PC-9 (cell line): Measurements from ENCODE around the gene TBL1XR1. TPM values are rescaled to one million over a fixed set of nuclear protein-coding genes. Genes with fewer than 3 reads are reported as not detected.

ENCODE experiments used
- BruUV-seq: library from RNA; stranded (reverse); fragments of 400-500 nt; replicated peaks from 2 replicates; lab custom pipeline; 2021; lab: Mats Ljungman, UMichigan
- CTCF ChIA-PET: fragments of 300-600 bp; sonication (Branson Sonifier 250); formaldehyde crosslinking; loops from one replicate; lab custom pipeline; 2022; ENCODE audit warnings: antibody characterized with exemption; lab: Charles Lee
- POLR2A ChIA-PET: fragments of 300-600 bp; sonication (Branson Sonifier 250); formaldehyde crosslinking; loops from one replicate; lab custom pipeline; 2022; ENCODE audit warnings: antibody characterized with exemption; ENCODE audit not compliant: unreplicated experiment; lab: Charles Lee
- DNase-seq, 2 experiments: peaks; one replicate each; pipeline versions ENCODE4 v3.0.0 to v3.0.0-alpha.2; 2015 to 2022; ENCODE audit warnings: mixed read lengths in 1 of 2
- H2AFZ ChIP-seq: fragments of 200-600 bp; sonication (generic); 2 replicates; pipeline ENCODE4 v1.8.1; 2017; ENCODE audit warnings: antibody characterized with exemption
- H3F3A ChIP-seq: fragments of 200-600 bp; sonication (generic); 2 replicates; pipeline ENCODE4 v1.8.1; 2017; ENCODE audit warnings: antibody characterized with exemption, mild to moderate bottlenecking, low read depth; ENCODE audit not compliant: insufficient read depth
- H3K27ac ChIP-seq: fragments of 200-600 bp; sonication (generic); 2 replicates; pipeline ENCODE4 v1.6.1; 2016; ENCODE audit warnings: mixed run types
- H3K27me3 ChIP-seq: fragments of 200-600 bp; sonication (generic); 2 replicates; pipeline ENCODE4 v1.6.1; 2016; ENCODE audit warnings: low read depth, mixed run types; ENCODE audit not compliant: insufficient read depth
- H3K36me3 ChIP-seq: fragments of 200-600 bp; sonication (generic); 2 replicates; pipeline ENCODE4 v1.6.1; 2016; ENCODE audit warnings: low read depth, mixed run types
- H3K4me1 ChIP-seq: fragments of 200-600 bp; sonication (generic); replicated peaks from 2 replicates; pipeline ENCODE4 v1.6.1; 2016; ENCODE audit warnings: mixed run types; ENCODE audit not compliant: insufficient read depth
- H3K4me2 ChIP-seq: fragments of 200-600 bp; sonication (generic); 2 replicates; pipeline ENCODE4 v1.6.1; 2017; ENCODE audit warnings: mixed run types
- H3K4me3 ChIP-seq: fragments of 200-600 bp; sonication (generic); 2 replicates; pipeline ENCODE4 v1.6.1; 2016; ENCODE audit warnings: mixed run types
- H3K79me2 ChIP-seq: fragments of 200-600 bp; sonication (generic); 2 replicates; pipeline ENCODE4 v1.6.1; 2017; ENCODE audit warnings: low read depth, mixed run types
- H3K9me2 ChIP-seq: fragments of 200-600 bp; sonication (generic); 2 replicates; pipeline ENCODE4 v1.8.1; 2017; ENCODE audit warnings: mild to moderate bottlenecking; ENCODE audit not compliant: insufficient read depth
- H3K9me3 ChIP-seq: fragments of 200-600 bp; sonication (generic); 2 replicates; pipeline ENCODE4 v1.8.1; 2016; ENCODE audit warnings: low read depth; ENCODE audit not compliant: insufficient read depth
- H4K20me1 ChIP-seq: fragments of 200-600 bp; sonication (generic); 2 replicates; pipeline ENCODE4 v1.8.1; 2017; ENCODE audit not compliant: insufficient read depth
- EZH2 ChIP-seq: fragments of 200-600 bp; sonication (generic); IDR thresholded peaks from 2 replicates; pipeline ENCODE4 v1.8.0; 2017; ENCODE audit warnings: antibody characterized with exemption, low read depth
- intact Hi-C: fragments of 100-400 bp; cut with micrococcal nuclease; formaldehyde crosslinking; loops from one replicate; pipeline ENCODE4 v1.10.0; 2022; ENCODE audit not compliant: unreplicated experiment
- total RNA-seq: library from RNA; stranded (reverse); gene quantifications from 2 replicates; pipeline ENCODE4 v1.2.3, GENCODE V29; 2021
- TF ChIP-seq, protein P1 (sequence below): fragments of 200-600 bp; sonication (generic); conservative IDR thresholded peaks from 2 replicates; pipeline ENCODE4 v1.6.1; 2017; ENCODE audit warnings: mixed run types, antibody characterized with exemption, mild to moderate bottlenecking, moderate library complexity

The TBL1XR1 gene
- total RNA-seq, 1 experiment from 2014 or later, result 243 TPM

DNA sequence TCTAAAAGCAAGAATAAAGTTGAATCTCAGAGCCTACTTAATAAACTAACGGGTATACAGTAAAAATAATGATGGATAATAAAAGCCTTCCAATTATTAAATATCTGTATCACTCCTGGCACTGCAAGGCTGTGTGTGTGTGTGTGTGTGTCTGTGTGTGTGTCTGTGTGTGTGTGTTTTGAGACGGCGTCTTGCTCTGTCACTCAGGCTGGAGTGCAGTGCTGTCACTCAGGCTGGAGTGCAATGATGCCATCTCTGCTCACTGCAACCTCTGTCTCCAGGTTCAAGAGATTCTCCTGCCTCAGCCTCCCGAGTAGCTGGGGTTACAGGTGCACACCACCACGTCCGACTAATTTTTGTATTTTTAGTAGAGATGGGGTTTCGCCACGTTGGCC lies 62.5 kb downstream of the TBL1XR1 start:
- Histone ChIP-seq H3K27me3 (no peaks in the 10 kb centered on the region), H3K36me3 (peaks cover 43% of the 10 kb centered on the region), H3K4me3 (no peak overlapping the region), H4K20me1 (peaks cover 78% of the 10 kb centered on the region), H3K4me1 (no peaks in the 10 kb centered on the region), H3F3A (peaks cover 42% of the 10 kb centered on the region), H3K9me2 (no peaks in the 10 kb centered on the region), H3K79me2 (peaks cover 98% of the 10 kb centered on the region), H2AFZ (no peak overlapping the region), H3K27ac (no peak overlapping the region; the same call in 1 of the 2 replicates), H3K9me3 (no peaks in the 10 kb centered on the region), H3K4me2 (no peak overlapping the region)
- ChIA-PET CTCF (no interaction called here), POLR2A (no interaction called here)
- TF ChIP-seq, protein P1, sequence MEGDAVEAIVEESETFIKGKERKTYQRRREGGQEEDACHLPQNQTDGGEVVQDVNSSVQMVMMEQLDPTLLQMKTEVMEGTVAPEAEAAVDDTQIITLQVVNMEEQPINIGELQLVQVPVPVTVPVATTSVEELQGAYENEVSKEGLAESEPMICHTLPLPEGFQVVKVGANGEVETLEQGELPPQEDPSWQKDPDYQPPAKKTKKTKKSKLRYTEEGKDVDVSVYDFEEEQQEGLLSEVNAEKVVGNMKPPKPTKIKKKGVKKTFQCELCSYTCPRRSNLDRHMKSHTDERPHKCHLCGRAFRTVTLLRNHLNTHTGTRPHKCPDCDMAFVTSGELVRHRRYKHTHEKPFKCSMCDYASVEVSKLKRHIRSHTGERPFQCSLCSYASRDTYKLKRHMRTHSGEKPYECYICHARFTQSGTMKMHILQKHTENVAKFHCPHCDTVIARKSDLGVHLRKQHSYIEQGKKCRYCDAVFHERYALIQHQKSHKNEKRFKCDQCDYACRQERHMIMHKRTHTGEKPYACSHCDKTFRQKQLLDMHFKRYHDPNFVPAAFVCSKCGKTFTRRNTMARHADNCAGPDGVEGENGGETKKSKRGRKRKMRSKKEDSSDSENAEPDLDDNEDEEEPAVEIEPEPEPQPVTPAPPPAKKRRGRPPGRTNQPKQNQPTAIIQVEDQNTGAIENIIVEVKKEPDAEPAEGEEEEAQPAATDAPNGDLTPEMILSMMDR, result no peak
- TF ChIP-seq EZH2, result no peak
- no TSS peak for BruUV-seq
- intact Hi-C loops, result no loop called here
- DNase-seq, result no peak

DNA sequence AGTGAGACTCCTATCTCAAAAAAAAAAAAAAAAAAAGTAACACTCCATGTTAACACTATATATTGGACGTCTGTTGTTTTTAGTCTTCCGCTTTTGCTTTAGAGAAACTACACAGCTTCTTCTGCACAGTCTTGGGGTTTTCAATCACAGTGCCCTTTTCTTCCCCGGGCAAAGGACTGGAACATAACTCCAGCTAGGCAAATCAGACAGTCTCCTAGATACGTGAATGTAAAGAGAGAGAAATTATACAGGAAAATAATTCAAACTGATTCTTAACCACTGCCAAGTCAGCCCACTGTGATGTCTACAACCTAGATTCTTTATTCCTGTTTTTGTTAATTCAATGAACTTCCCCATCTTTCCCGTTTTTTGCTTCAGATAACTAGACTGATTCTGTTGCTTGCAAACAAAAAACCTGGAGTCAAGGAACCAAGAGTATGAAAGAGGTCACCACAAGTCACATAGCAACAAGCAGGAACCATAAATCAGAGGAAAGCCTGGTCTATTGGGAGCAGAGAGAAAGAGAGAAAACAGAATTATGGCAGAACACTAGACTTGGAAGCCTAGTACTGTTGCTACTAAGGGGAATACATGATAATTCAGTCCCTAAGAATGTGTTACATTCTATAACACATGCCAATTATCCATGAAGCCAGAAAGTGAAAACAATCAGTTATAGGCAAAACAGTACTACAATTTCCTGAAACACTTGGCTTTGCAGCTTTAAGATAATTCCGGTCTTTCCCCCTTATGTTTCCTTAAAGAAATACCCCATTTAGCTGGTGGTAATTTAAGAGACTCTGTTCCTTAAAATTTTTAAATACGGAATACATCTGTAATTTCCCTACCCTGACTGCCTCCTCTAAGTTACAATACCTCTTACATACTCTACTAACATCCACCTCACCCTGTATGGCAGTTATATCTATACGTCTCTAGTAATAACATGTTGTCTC lies 63.1 kb downstream of the TBL1XR1 start:
- no peak overlapping the region for H3K4me2 ChIP-seq
- no TSS peak for BruUV-seq
- H2AFZ ChIP-seq, result no peak overlapping the region
- no peaks in the 10 kb centered on the region for H3K9me3 ChIP-seq
- H4K20me1 ChIP-seq, result peaks cover 78% of the 10 kb centered on the region
- no peak for TF ChIP-seq EZH2
- TF ChIP-seq, protein P1, result no peak
- peaks cover 98% of the 10 kb centered on the region for H3K79me2 ChIP-seq
- ChIA-PET CTCF (no interaction called here), POLR2A (no interaction called here)
- intact Hi-C loops, result no loop called here
- no peak overlapping the region; the same call in 1 of the 2 replicates for H3K27ac ChIP-seq
- no peaks in the 10 kb centered on the region for H3K4me1 ChIP-seq
- H3K4me3 ChIP-seq, result no peak overlapping the region
- H3F3A ChIP-seq, result peaks cover 46% of the 10 kb centered on the region
- no peaks in the 10 kb centered on the region for H3K9me2 ChIP-seq
- no peaks in the 10 kb centered on the region for H3K27me3 ChIP-seq
- H3K36me3 ChIP-seq, result peaks cover 43% of the 10 kb centered on the region
- no peak for DNase-seq

DNA sequence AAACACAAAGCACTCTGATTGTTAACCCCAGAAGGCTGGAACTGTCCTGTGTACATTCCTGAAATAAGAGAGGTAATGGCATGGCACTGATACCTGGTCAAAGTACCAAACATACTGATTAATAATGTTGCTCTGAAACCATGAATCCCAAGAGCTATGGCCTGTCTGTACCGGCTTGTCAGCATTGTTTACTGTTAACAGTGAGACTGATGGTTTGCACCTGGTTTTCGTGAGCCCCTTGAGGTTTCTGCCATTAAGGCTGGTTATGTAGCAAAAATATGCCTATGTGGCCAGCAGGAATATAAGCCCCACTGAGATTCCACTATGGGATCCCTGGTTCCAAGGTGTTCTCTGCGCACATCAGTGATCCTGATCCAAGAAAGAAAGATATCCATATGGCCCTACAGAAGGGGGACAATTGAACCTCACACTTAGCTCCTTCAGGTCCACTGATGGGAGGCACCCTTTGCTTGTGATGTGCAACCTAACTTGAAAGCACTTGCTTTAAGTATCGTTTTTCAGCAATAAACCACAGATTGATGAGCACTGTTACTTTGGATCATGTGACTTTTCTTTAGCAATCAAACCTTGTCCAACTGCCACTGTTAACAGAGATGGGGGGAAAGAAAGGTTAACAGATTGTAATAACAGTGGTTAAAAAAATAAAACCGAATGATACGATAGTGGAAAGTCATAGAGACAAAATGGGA lies 65.2 kb downstream of the TBL1XR1 start:
- intact Hi-C loops, result no loop called here
- Histone ChIP-seq H4K20me1 (peaks cover 74% of the 10 kb centered on the region), H3K9me3 (peaks cover 9% of the 10 kb centered on the region; the same call in 1 of the 2 replicates), H3K27ac (no peak overlapping the region), H3F3A (peaks cover 58% of the 10 kb centered on the region), H3K79me2 (peaks cover 98% of the 10 kb centered on the region), H3K27me3 (no peaks in the 10 kb centered on the region), H3K4me3 (no peak overlapping the region), H2AFZ (no peak overlapping the region), H3K9me2 (no peaks in the 10 kb centered on the region), H3K4me2 (no peak overlapping the region), H3K4me1 (peaks cover 6% of the 10 kb centered on the region), H3K36me3 (peaks cover 54% of the 10 kb centered on the region)
- TF ChIP-seq EZH2, result no peak
- TF ChIP-seq, protein P1, result no peak
- POLR2A ChIA-PET, result no interaction called here
- DNase-seq, result no peak
- CTCF ChIA-PET, result no interaction called here
- BruUV-seq, result no TSS peak
